H9 (cell line): ENCODE data around the gene JAG2. TPM values are rescaled to one million over a fixed set of nuclear protein-coding genes. Genes with fewer than 3 reads are reported as not detected.
A peak's percentile ranks its signal among the peaks of the same experiment; 100 is the strongest.

Experiments used
- DNase-seq: peaks from one replicate; pipeline ENCODE4 v3.0.0-alpha.2; 2017
- H2AFZ ChIP-seq: one replicate; pipeline ENCODE4 v1.6.1; 2013; ENCODE audit warnings: mild to moderate bottlenecking, low read length, control low read depth, moderate library complexity
- H2AK5ac ChIP-seq: 2 replicates; pipeline ENCODE4 v1.6.1; 2013; ENCODE audit warnings: low read length, control low read depth, mixed read lengths; ENCODE audit not compliant: insufficient read length
- H2BK120ac ChIP-seq: one replicate; pipeline ENCODE4 v1.6.1; 2013; ENCODE audit warnings: low read depth, mild to moderate bottlenecking, low read length, control low read depth, inconsistent platforms; ENCODE audit not compliant: poor library complexity, severe bottlenecking
- H2BK12ac ChIP-seq: 2 replicates; pipeline ENCODE4 v1.6.1; 2013; ENCODE audit warnings: low read length, control low read depth, mixed read lengths, low read depth; ENCODE audit not compliant: insufficient read length
- H2BK15ac ChIP-seq: 2 replicates; pipeline ENCODE4 v1.6.1; 2013; ENCODE audit warnings: low read depth, low read length, control low read depth
- H2BK20ac ChIP-seq: one replicate; pipeline ENCODE4 v1.6.1; 2013; ENCODE audit warnings: low read depth, mild to moderate bottlenecking, low read length, control low read depth, inconsistent platforms; ENCODE audit not compliant: poor library complexity, severe bottlenecking
- H2BK5ac ChIP-seq: 2 replicates; pipeline ENCODE4 v1.6.1; 2013; ENCODE audit warnings: low read length, control low read depth, mixed read lengths; ENCODE audit not compliant: insufficient read length
- H3K14ac ChIP-seq: 2 replicates; pipeline ENCODE4 v1.6.1; 2013; ENCODE audit warnings: low read length, control low read depth; ENCODE audit not compliant: insufficient read depth
- H3K18ac ChIP-seq: 2 replicates; pipeline ENCODE4 v1.6.1; 2013; ENCODE audit warnings: low read depth, mild to moderate bottlenecking, mixed read lengths, low read length, control low read depth; ENCODE audit not compliant: insufficient read length
- H3K23ac ChIP-seq: 2 replicates; pipeline ENCODE4 v1.6.1; 2013; ENCODE audit warnings: low read length, control low read depth, mixed read lengths, low read depth; ENCODE audit not compliant: insufficient read length
- H3K23me2 ChIP-seq: 2 replicates; pipeline ENCODE4 v1.6.1; 2013; ENCODE audit warnings: low read depth, mild to moderate bottlenecking, mixed read lengths, low read length, control low read depth; ENCODE audit not compliant: insufficient read length, poor library complexity, severe bottlenecking
- H3K27ac ChIP-seq: 2 replicates; pipeline ENCODE4 v1.5.1; 2013; ENCODE audit warnings: low read length, control low read depth, mixed read lengths, low read depth; ENCODE audit not compliant: insufficient read length
- H3K27me3 ChIP-seq: 2 replicates; pipeline ENCODE4 v1.6.1; 2013; ENCODE audit warnings: low read length, control low read depth, inconsistent platforms; ENCODE audit not compliant: insufficient read depth
- H3K4ac ChIP-seq: 2 replicates; pipeline ENCODE4 v1.6.1; 2013; ENCODE audit warnings: low read depth, mild to moderate bottlenecking, control low read depth, inconsistent platforms, low read length, moderate library complexity
- H3K4me1 ChIP-seq: 2 replicates; pipeline ENCODE4 v1.6.1; 2013; ENCODE audit warnings: low read length, control low read depth, inconsistent platforms; ENCODE audit not compliant: insufficient read depth
- H3K4me2 ChIP-seq: 2 replicates; pipeline ENCODE4 v1.6.1; 2013; ENCODE audit warnings: low read length, control low read depth, mixed read lengths; ENCODE audit not compliant: insufficient read length, insufficient read depth
- H3K56ac ChIP-seq: 2 replicates; pipeline ENCODE4 v1.6.1; 2013; ENCODE audit warnings: low read depth, mild to moderate bottlenecking, mixed read lengths, low read length, control low read depth; ENCODE audit not compliant: insufficient read length
- H3K79me1 ChIP-seq: 2 replicates; pipeline ENCODE4 v1.6.1; 2013; ENCODE audit warnings: low read depth, mild to moderate bottlenecking, moderate library complexity, low read length, control low read depth, inconsistent platforms; ENCODE audit not compliant: insufficient read depth, poor library complexity, severe bottlenecking
- H3K79me2 ChIP-seq: 2 replicates; pipeline ENCODE4 v1.6.1; 2013; ENCODE audit warnings: low read length, control low read depth, inconsistent platforms; ENCODE audit not compliant: insufficient read depth
- H3K9ac ChIP-seq: 2 replicates; pipeline ENCODE4 v1.6.1; 2013; ENCODE audit warnings: low read length, control low read depth, mixed read lengths; ENCODE audit not compliant: insufficient read length; ENCODE audit errors: extremely low read depth
- H3K9me3 ChIP-seq: one replicate; pipeline ENCODE4 v1.6.1; 2013; ENCODE audit warnings: low read depth, low read length, inconsistent platforms; ENCODE audit not compliant: control insufficient read depth
- H3T11ph ChIP-seq: one replicate; pipeline ENCODE4 v1.6.1; 2013; ENCODE audit warnings: mild to moderate bottlenecking, low read length, control low read depth, inconsistent platforms
- H4K20me1 ChIP-seq: one replicate; pipeline ENCODE4 v1.6.1; 2013; ENCODE audit not compliant: control insufficient read depth, insufficient read length, insufficient read depth
- H4K5ac ChIP-seq: 2 replicates; pipeline ENCODE4 v1.6.1; 2013; ENCODE audit warnings: low read depth, mild to moderate bottlenecking, mixed read lengths, low read length, control low read depth; ENCODE audit not compliant: insufficient read length
- H4K8ac ChIP-seq: replicated peaks from 2 replicates; pipeline ENCODE4 v1.6.1; 2013; ENCODE audit warnings: low read length, control low read depth, mixed read lengths, low read depth; ENCODE audit not compliant: insufficient read length
- H4K91ac ChIP-seq: 2 replicates; pipeline ENCODE4 v1.6.1; 2013; ENCODE audit warnings: low read depth, mild to moderate bottlenecking, moderate library complexity, mixed read lengths, low read length, control low read depth; ENCODE audit not compliant: insufficient read length
- H3K27ac Mint-ChIP-seq, 3 experiments: 2 replicates in 2 of 3; 3 replicates in 1 of 3; pipeline ENCODE4 v1.8.0; 2020 to 2021; ENCODE audit warnings: mixed read lengths in 3 of 3, mild to moderate bottlenecking in 1 of 3, moderate library complexity in 1 of 3
- H3K27me3 Mint-ChIP-seq: 2 replicates; pipeline ENCODE4 v1.8.0; 2021; ENCODE audit warnings: low read depth, mild to moderate bottlenecking, moderate library complexity, mixed read lengths
- H3K36me3 Mint-ChIP-seq, 3 experiments: 2 replicates in 2 of 3; 3 replicates in 1 of 3; pipeline ENCODE4 v1.8.0; 2020 to 2021; ENCODE audit warnings: low read depth in 3 of 3, mixed read lengths in 3 of 3; ENCODE audit not compliant: insufficient read depth in 1 of 3
- H3K4me1 Mint-ChIP-seq, 2 experiments: 2 replicates each; pipeline ENCODE4 v1.8.0; 2020; ENCODE audit warnings: mixed read lengths in 2 of 2
- H3K4me3 Mint-ChIP-seq, 2 experiments: 2 replicates in 1 of 2; 3 replicates in 1 of 2; pipeline ENCODE4 v1.8.0; 2020 to 2021; ENCODE audit warnings: mild to moderate bottlenecking in 2 of 2, mixed read lengths in 2 of 2, moderate library complexity in 1 of 2
- H3K9me3 Mint-ChIP-seq, 2 experiments: 2 replicates in 1 of 2; 3 replicates in 1 of 2; pipeline ENCODE4 v1.8.0; 2020; ENCODE audit warnings: mild to moderate bottlenecking in 2 of 2, mixed read lengths in 2 of 2, moderate library complexity in 1 of 2
- WGBS: extraction: QIAGEN DNeasy Blood & Tissue Kit; methylation state at CpG from one replicate; pipeline ENCODE4 v1.1.7; 2013; ENCODE audit warnings: missing lambda C conversion rate, low lambda C conversion rate, mixed read lengths; ENCODE audit not compliant: insufficient read length; ENCODE audit errors: extremely low coverage; 5-methylcytosine and 5-hydroxymethylcytosine counted together
- total RNA-seq: library from RNA; stranded (reverse); gene quantifications from 2 replicates; pipeline ENCODE4 v1.2.1, GENCODE V29; 2021
- TF ChIP-seq, protein P1 (sequence below): fragments of 200-600 bp; sonication (generic); conservative IDR thresholded peaks from 3 replicates; pipeline ENCODE4 v1.8.0; 2021; ENCODE audit warnings: antibody characterized with exemption, mild to moderate bottlenecking

The JAG2 gene
- total RNA-seq, 1 experiment from 2014 or later, result 11.4 TPM

DNA sequence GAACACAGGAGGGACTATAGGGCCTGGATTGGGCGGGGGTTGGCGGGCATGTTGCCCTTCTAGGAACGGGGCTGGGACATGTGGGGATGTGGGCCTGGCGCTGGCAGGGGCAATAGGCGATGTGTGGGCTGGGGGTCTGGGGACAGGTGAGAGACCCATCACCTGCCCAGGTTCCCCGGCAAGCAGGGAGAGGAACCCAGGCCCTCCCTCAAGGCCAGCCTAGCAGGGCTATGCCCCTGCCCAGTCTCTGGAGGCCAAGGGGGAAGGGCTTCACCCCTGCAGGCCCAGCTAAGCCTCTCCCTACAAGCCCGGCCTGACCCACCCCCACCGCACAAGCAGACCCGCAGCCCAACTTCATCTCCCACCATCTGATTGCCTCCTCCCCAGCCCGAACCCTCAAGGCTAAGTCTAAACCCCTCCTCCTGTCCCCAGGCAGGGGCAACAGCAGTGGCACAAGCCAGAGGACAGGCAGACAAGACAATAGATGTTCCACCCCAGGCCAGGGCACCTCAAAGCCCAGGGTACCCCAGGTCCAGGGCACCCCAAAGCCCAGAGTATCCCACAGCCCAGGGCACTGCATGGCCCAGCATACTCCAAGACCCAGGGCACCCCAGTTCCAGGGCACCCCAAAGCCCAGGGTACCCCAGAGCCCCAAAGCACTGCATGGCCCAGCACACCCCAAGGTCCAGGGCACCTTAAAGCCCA, 6.5 kb downstream of the JAG2 start:
- peaks cover 7% of the 10 kb centered on the region; the same call in 1 of the 2 replicates for H3K27me3 ChIP-seq
- H2AFZ ChIP-seq, result no peak overlapping the region
- no CpG with 5 or more reads among the region's 10 CpGs for WGBS
- H4K91ac ChIP-seq, result no peak overlapping the region
- H3K4ac ChIP-seq, result no peak overlapping the region
- no peaks in the 10 kb centered on the region for H3K9me3 ChIP-seq
- no peak overlapping the region for H4K8ac ChIP-seq
- no peaks in the 10 kb centered on the region for H3K79me1 ChIP-seq
- no peaks in the 10 kb centered on the region for H3K23me2 ChIP-seq
- H2AK5ac ChIP-seq, result no peak overlapping the region
- no peak overlapping the region for H3K18ac ChIP-seq
- peak overlapping the region; percentile 12; the same call in 1 of the 2 replicates for H3K14ac ChIP-seq
- H3K36me3 Mint-ChIP-seq, result no peaks in the 10 kb centered on the region
- H3K4me1 Mint-ChIP-seq, result peaks cover 2 to 22% of the 10 kb centered on the region in 2 experiments
- no peak overlapping the region for H3K4me3 Mint-ChIP-seq
- no peaks in the 10 kb centered on the region for H3K4me1 ChIP-seq
- no peaks in the 10 kb centered on the region for H4K20me1 ChIP-seq
- peak overlapping the region in 1 of 3 experiments; percentile 61; a peak in 1 of 7 replicates for H3K27ac Mint-ChIP-seq
- no peak overlapping the region for H2BK20ac ChIP-seq
- H2BK5ac ChIP-seq, result no peak overlapping the region
- H3K27me3 Mint-ChIP-seq, result peaks cover 12% of the 10 kb centered on the region
- H3T11ph ChIP-seq, result no peak overlapping the region
- no peak overlapping the region for H2BK15ac ChIP-seq
- no peak overlapping the region for H2BK120ac ChIP-seq
- H3K4me2 ChIP-seq, result no peak overlapping the region
- H3K27ac ChIP-seq, result no peak overlapping the region
- no peak overlapping the region for H2BK12ac ChIP-seq
- DNase-seq, result no peak
- H3K79me2 ChIP-seq, result no peaks in the 10 kb centered on the region
- H3K23ac ChIP-seq, result no peak overlapping the region
- H3K56ac ChIP-seq, result no peak overlapping the region
- no peaks in the 10 kb centered on the region for H3K9me3 Mint-ChIP-seq
- no peak overlapping the region for H4K5ac ChIP-seq
- TF ChIP-seq, protein P1, sequence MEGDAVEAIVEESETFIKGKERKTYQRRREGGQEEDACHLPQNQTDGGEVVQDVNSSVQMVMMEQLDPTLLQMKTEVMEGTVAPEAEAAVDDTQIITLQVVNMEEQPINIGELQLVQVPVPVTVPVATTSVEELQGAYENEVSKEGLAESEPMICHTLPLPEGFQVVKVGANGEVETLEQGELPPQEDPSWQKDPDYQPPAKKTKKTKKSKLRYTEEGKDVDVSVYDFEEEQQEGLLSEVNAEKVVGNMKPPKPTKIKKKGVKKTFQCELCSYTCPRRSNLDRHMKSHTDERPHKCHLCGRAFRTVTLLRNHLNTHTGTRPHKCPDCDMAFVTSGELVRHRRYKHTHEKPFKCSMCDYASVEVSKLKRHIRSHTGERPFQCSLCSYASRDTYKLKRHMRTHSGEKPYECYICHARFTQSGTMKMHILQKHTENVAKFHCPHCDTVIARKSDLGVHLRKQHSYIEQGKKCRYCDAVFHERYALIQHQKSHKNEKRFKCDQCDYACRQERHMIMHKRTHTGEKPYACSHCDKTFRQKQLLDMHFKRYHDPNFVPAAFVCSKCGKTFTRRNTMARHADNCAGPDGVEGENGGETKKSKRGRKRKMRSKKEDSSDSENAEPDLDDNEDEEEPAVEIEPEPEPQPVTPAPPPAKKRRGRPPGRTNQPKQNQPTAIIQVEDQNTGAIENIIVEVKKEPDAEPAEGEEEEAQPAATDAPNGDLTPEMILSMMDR, result no peak
- H3K9ac ChIP-seq, result no peak overlapping the region
